GM19035 (cell line): ENCODE results near the gene LTO1.
"Not testable (repeated sequence)": the region's sequence is repeated elsewhere in the genome, so short reads cannot be mapped to it uniquely, and the experiment has no call there.

ENCODE experiments used
- ATAC-seq: cut with Tn5 transposase; IDR thresholded peaks from one replicate; pipeline ENCODE4 v1.9.1; 2021; ENCODE audit not compliant: unreplicated experiment

Gene LTO1

GRCh38 chr11:69702239-69702691 is 27.1 kb upstream of the LTO1 start:
- no peak for ATAC-seq

- no peak for ATAC-seq
Measured at GRCh38 chr11:69700278-69701140, 25.4 kb upstream of the LTO1 start.

- ATAC-seq, result no peak
Measured at GRCh38 chr11:69699213-69699612, 24.1 kb upstream of the LTO1 start.

- no peak for ATAC-seq
Measured at GRCh38 chr11:69698362-69698761, 23.2 kb upstream of the LTO1 start.

- ATAC-seq, result no peak
Measured at GRCh38 chr11:69697861-69698260, 22.7 kb upstream of the LTO1 start.

GRCh38 chr11:69697469-69697843 is 22.3 kb upstream of the LTO1 start:
- no peak for ATAC-seq

GRCh38 chr11:69696749-69697468 is 21.8 kb upstream of the LTO1 start:
- no peak for ATAC-seq

- ATAC-seq, result not testable (repeated sequence)
Measured at GRCh38 chr11:69695995-69696394, 20.8 kb upstream of the LTO1 start.

GRCh38 chr11:69695581-69695980 is 20.4 kb upstream of the LTO1 start:
- no peak for ATAC-seq

GRCh38 chr11:69694781-69695180 is 19.6 kb upstream of the LTO1 start:
- ATAC-seq, result no peak

- no peak for ATAC-seq
Measured at GRCh38 chr11:69692422-69692821, 17.3 kb upstream of the LTO1 start.

GRCh38 chr11:69691463-69691862 is 16.3 kb upstream of the LTO1 start:
- ATAC-seq, result no peak

GRCh38 chr11:69689484-69690319 is 14.5 kb upstream of the LTO1 start:
- ATAC-seq, result no peak

- ATAC-seq, result not testable (repeated sequence)
Measured at GRCh38 chr11:69687969-69688771, 13.0 kb upstream of the LTO1 start.

GRCh38 chr11:69686856-69687255 is 11.7 kb upstream of the LTO1 start:
- no peak for ATAC-seq

GRCh38 chr11:69686452-69686851 is 11.3 kb upstream of the LTO1 start:
- ATAC-seq, result no peak

GRCh38 chr11:69685348-69685747 is 10.2 kb upstream of the LTO1 start:
- no peak for ATAC-seq

GRCh38 chr11:69684651-69685050 is 9.5 kb upstream of the LTO1 start:
- ATAC-seq, result no peak

GRCh38 chr11:69683764-69684333 is 8.7 kb upstream of the LTO1 start:
- no peak for ATAC-seq

GRCh38 chr11:69682681-69683326 is 7.7 kb upstream of the LTO1 start:
- no peak for ATAC-seq
